HG02852 (cell line): ENCODE measurements around the gene CEP70.

Experiments
- ATAC-seq: cut with Tn5 transposase; IDR thresholded peaks from one replicate; pipeline ENCODE4 v1.9.1; 2021; ENCODE audit warnings: mild to moderate bottlenecking, moderate library complexity; ENCODE audit not compliant: unreplicated experiment

Gene CEP70

DNA sequence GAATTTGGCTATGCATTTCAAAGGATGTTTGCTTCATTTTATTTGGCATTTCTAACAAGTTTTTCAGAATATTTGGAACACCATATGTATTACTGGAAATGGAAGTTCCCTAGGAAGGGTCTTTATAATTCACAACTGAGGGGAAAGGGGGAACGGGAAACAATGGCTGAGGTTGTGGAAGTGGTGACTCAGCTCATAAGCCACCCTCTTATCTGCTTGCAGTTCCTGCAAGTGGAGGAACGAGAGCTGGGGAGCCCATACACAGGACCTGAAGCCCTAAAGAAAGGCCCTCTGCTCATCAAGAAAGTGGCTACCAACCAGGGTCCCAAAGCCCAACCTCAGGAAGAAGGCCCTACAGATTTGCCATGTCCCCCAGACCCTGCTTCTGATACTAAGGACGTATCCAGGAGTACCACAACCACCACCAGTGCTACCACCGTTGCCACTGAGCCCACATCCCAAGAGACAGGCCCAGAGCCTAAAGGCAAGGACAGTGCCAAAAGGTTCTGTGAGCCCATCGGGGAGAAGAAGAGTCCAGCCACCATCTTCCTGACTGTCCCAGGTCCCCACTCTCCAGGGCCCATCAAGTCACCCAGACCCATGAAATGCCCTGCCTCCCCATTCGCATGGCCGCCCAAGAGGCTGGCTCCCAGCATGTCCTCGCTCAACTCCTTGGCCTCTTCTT is 121.8 kb downstream of the CEP70 start:
- ATAC-seq, result no peak

DNA sequence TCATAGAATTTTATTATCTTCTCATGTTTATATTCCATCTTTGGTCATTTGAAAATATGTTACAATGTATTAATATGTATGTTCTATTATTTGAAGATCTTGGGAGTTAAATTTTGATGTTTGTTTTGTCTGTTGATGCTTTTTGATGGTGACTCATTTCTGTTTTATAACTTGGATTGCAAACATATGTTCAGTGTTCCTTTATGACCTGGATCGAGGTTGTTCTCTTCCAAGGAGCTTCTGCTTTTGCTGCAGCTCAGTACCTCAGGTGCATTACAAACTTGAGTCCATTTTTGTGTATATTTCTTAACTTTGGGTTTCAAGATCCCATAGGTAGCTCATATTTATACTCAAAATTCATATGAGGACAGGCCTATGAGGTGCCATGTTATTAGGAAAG is 122.6 kb downstream of the CEP70 start:
- ATAC-seq, result no peak

DNA sequence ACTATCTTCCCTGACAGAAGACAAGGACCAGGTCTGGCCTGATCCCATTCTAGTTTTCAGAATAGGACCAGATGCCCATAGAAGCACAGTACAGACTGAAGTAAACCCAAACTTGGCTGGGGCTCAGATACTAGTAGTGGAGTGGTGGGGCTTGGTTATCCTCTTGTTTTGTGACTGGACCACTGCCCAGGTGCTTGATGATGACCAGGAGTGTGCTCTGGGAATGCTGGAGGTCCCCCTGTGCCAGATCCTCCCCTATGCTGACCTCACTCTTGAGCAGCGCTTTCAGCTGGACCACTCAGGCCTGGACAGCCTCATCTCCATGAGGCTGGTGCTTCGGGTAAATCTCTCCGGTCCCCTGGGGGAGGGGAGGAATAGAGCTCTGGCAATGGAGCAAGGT is 123.4 kb downstream of the CEP70 start:
- ATAC-seq, result no peak

DNA sequence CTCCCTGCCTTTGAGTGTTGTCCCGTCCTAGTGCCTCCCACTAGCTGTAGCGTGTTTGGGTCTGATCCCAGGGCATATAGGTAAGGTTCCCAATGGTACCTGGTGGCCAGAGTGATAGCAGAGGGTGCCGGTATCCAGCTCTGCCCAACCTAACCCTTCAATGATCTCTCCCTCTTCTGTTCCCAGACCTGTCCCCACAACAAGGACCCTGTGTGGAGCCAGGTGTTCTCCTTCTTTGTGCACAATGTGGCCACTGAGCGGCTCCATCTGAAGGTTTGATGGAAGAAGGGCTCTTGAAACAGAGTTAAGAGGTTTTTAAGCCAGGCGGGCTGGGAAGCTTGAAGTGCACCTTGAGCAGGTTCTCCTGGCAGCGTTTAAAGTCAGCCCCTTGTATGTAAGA is 124.2 kb downstream of the CEP70 start:
- no peak for ATAC-seq

DNA sequence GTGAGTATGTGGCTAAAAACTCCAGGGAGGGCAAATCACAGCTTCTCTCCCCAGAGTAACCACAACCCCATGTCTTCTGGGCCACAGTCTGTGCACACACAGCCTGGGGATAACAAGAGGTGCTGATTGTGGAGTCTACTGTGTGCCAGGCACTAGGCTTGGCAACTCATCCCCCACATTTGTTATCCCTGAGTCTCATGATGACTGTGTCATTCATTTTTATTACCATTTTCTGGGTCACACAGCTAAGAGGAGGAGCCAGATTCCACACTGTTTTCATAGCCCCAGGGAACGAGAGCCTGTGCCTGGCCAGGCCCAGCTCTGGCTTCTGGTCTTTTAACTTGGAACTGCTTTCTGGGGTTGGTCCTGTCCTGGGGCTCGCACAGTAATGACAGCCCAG is 125.2 kb downstream of the CEP70 start:
- no peak for ATAC-seq

DNA sequence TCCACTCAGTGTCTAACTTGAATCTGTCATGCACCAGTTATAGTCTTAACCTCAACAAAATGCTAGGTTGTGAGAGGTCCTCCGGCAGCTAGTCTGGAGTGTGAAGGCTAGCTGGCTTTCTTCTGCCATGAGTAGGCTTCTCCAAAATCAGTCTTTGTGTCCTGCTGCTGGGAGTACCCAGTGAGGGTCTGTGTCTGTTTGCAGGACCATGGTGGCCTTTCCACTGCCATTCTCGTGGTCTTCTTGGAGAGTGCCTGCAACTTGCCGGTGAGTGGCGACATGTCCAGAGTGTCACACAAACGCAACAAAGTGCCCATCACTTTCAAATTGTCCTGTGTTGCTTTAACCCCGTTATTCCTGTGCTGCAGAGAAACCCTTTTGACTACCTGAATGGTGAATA is 125.6 kb downstream of the CEP70 start:
- ATAC-seq, result no peak

DNA sequence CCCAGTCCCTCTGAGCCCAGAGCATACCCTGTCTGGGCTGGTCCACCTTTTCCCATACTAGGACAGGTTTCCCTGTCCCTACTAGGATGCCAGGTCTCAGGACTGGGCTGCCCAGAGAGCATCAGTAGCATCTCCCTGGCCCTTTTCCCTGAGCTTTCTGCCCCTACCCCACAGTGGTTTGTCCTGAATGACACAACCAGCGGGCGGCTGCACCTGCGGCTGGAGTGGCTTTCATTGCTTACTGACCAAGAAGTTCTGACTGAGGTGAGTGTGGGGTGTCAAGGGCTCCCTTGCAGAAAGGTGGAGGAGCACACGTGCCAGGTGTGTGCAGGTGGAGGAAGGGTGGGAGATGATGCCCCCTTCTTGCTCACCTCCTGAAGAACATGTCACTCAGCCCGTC is 126.1 kb downstream of the CEP70 start:
- ATAC-seq, result no peak

DNA sequence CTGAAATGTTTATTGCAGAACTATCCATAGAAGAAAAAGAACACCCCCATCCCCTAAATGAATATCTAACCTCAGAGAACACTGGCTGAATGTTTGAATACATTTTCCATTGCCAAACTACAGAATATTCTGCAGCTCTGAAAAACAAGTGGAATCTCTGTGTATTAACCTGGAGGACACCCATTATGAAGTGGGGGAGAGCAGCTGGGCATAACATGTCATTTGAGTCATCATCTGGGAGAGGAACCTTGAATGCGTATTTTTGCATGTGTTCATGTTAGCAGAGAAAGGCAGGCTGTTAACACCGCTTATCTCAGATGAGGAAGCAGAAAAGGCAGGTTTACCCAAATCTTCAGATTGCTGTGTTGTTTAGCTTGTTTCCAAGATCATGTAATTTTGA is 128.1 kb downstream of the CEP70 start:
- no peak for ATAC-seq

DNA sequence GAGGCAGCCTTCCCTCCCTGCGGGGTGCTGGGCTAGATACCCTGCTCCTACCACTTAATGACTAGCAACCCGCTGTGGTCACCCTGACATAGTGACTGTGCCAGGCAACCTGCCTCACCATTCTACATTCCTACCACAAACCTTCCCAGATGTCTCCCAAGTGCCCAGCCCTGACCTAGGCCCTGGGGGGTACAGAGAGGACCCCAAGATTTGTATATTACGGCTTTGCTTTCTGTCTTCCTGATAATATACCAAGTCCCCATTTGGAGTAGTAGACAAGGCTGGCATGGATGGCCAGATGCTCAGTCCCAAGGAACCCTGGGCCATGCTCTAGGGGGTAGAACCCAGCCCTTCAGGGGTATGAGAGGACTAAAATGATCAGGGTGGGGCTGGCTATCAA is 128.6 kb downstream of the CEP70 start:
- no peak for ATAC-seq

DNA sequence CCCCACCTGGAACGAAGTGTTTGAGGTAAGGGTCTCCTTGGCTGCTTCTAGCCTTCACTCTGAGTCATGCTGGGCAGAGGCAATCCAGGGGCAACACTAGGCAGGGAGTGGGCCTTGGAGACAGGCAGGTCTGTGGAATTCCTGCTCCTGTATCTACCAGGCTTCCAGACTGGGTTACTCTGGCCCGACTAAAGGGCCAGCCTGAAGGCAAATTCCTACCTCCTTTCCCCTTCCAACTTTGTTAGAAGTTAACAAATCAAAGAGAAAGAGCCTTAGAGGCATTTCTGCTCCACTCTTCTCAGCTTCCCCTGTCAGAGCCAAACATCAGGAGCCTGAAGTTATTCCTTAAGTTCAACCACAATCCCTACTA is 129.6 kb downstream of the CEP70 start:
- ATAC-seq, result no peak

DNA sequence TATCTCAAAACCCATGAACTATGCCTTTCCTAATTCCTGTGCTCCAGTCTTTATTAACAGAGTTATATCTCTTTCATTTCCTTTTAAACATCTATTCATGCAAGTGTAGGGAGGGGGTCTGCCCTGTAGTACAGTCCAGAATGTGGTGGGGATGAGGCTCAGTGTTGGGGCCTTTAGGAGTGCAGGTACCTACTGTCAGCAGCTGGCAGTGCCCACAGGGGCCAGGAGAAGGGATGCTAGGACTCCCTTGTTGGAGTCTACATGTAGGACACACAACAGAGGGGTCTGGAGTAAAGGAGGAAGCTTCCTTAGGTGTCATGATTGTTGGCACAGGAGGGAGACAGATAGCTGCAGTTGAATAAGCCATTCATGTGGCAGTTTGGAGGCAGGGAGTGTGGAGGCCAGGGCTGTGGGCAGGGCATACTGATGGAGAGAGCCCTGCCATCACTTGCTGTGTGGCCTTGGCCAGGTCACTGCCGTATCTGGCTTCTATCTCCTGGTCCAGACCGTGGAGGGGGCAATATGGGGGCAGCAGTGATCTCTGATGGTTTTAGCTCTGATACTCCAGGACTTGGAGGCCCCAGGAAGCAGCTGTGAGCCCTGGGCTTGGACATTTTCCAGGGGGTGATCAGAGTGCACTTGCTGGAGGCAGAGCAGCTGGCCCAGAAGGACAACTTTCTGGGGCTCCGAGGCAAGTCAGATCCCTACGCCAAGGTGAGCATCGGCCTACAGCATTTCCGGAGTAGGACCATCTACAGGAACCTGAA is 130.2 kb downstream of the CEP70 start:
- no peak for ATAC-seq

DNA sequence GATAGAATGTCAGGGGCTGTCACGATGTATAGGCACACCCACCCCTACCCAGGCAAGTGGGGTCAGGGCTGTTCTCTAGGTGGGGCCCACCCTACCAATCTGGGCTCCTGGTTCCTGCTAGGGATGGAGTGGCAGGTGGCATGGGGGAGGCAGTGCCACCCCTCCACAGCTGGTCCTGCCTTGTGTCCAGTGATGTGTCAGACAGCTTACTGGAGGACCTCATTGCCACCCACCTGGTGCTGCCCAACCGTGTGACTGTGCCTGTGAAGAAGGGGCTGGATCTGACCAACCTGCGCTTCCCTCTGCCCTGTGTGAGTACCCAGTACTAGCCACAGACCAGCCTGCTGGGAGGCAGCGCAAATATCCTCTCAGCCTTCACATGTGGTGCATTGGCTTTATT is 132.2 kb downstream of the CEP70 start:
- no peak for ATAC-seq

DNA sequence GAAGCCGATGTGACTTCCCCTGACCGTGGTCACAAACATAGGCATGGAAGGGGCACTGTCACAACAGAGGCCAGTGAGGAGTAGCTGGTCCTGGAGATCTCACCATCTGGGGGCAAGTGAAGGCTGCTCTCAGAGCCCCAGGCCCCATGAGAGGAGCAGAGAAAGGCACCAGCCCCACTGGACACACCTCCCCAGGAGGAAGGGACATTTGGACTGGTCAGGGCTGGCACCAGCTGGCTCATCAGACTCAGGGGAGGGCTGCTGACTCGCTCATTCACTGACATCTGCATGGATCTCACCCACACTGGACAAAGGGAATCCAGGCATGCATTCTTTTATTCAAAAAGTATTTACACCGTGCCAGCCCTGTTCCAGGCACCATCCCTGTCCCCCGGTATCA is 132.8 kb downstream of the CEP70 start:
- no peak for ATAC-seq

DNA sequence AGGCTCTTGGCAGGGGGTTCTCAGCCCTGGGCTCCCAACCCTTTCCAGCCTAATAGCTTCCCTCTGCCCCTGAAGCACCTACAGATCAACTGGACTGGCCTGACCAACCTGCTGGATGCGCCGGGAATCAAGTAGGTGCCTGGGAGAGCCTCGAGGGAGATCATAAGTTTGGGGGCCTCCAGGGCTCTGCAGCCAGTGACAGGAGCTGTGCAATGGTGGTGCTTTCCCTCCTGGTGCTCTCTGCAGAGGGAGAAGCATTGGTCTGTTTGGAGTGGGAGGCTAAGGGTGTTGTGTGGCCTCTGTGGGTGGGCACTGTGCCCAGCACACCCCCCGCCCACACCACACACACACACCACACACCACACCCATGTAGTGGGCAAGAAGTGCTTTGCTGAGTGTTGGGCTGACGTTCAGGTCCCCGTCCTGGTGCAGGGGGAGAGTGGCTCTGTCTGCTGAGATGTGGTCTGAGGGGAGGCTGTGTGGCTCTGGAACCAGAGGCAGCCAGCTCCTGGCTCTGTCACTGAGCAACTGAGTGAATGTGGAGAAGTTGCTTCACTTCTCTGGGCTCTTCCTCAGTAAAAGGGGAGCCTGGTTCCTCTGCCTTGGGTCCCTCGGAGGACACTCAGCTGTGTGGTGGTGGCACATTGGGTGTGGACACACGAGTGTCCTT is 133.4 kb downstream of the CEP70 start:
- ATAC-seq, result no peak

DNA sequence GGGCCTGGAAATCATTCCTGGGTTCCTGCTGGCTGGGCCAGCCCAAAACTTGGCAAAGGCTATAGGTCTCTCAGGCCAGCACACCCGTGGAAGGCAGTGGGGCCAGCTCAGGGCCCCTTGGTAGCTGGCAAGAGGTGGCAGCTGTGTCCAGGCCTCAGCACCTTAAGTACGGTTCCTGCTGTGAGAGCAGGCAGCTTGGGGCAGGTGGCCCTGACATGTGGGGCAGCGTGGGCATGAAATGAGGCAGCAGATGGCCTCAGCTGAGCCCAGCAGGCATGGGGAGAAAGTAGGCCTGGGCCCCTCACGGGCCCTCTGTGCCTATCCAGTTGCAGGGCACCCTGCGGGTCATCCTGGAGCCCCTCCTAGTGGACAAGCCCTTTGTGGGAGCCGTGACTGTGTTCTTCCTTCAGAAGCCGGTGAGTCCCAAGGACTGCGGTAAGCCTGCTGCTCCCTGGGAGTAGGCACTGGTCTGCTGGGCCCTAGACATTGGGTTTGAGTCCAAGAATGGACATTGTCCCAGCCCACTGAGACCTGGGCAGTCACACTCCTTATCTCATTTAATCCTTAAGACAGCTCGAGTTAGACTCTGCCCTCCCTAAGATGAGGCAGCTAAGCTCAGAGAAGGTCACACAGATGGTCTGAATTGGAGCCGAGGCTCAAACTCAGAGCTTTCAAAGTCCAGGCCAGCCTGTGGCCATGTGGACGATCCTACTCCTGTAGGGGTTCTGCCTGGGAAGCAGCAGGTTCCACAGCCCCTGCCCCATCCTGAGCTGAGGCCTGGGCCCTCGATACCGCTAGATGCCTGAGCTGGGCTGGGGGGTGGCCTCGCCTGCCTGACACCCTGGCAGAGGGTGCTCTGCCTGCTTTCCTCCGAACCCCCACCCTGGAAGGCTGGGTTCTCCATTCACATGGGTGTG is 134.2 kb downstream of the CEP70 start:
- no peak for ATAC-seq

DNA sequence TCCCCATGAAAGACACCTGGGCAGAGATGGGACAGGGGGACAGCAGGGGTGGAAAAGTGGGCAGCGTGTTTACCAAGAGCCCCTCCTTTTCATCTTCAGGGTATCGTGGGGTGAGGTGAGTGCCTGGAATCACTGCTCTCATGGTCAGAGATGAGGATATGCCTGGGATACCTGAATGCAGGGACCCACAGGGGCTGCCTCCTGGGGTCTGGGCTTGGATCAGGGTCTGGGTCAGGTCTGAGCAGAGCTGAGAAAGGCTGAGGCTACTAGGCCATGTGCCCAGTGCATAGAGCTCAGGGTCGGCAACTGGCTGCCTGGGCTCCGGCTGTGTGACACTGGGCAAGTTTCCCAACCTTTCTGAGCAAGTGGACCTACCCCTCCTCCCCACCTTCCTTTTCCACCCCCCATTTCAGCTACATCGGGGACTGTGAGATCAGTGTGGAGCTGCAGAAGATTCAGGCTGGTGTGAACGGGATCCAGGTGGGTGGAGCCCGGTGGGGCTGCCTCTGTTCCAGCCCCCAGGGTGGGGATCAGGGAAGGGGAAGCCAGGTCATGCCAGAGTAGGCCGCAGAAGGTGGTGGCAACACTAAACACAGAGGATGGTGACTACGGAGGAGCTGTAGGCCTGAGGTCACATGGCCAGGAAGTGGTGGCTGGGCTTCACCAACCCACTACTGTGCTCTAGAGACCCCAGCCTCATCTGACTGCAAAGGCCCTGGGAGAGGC is 135.1 kb downstream of the CEP70 start:
- no peak for ATAC-seq

DNA sequence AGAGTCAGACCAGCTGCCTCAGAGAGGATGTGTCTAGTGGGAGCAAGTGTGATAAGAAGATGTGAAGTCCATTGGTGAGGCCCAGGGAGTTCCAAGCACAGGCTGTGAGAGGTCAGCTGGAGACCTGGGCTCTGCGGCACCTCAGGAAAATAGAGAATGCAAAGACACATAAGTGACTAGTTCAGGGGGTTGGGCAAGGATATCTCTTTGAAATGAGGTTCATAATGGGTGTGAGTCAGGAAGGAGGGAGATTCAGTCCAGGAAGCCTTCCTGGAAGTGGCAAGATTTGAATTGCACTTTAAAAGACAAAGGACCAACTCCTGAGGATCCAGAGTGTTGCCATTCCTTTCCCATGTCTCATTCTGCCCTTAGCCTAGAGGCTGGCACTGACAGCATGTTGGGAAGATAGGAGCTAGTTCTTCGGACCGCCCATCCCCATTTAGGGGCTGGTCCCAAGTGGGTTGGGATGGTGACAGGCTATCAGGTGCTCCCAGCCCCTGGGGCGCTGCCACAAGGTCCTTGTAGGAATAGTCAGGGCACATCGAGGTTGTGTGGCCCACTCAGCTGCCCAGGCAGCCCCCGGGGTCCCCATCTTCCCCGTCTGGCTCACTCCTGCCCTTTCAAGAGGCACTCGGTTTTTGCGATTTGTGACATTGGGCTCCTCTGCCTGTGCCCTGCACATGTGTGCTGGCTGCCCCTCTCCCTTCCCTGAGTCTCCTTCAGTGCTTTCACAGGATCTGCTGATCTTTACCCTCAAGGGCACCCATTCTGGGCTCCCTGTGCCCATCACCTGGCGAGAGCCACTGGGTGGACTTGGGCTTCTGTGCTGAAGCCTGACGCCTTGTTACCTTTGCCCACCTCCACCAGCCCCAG is 136.0 kb downstream of the CEP70 start:
- ATAC-seq, result no peak

DNA sequence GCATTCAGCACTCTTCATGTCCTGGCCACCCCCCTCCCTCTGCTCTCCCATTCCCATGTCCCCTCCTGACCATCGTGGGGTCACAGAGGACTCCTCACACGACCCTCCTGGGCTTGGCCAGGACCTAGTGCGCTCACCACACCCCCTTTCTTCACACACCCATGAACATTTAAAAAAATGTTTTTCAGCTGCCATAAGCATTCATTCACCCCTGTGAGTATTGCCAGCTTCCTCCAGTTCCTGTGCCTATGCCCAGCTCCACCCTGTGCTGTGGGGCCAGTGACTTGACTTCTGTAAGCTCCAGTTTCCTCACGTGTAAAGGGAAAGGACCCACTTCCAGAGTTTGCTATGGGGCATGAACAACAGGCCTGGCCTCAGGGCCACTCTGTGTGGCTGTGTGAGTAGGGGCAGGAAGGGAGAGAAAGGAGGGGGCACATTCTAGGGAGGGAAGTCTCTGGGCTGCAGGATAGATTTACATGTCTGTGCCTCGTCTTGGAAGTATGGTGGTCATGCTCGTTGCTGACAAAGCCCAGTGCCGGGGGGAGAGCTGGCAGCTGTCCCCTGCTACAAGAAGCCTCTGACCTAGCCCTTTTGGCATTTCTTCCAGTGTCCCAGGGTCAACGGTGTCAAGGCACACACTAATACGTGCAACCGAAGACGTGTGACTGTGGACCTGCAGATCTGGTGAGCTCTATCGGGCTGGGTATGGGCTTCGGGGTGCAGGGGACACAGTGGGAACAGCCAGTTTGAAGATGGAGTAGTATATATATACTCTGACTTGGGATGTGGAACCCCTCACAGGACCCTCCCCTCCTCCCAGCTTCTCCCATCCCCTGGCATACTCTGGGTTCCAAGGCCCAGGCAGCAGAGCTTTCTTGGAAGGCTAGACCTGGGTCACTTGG is 136.8 kb downstream of the CEP70 start:
- no peak for ATAC-seq
